ENCODE data around the gene ANK2.

The ANK2 gene

DNA sequence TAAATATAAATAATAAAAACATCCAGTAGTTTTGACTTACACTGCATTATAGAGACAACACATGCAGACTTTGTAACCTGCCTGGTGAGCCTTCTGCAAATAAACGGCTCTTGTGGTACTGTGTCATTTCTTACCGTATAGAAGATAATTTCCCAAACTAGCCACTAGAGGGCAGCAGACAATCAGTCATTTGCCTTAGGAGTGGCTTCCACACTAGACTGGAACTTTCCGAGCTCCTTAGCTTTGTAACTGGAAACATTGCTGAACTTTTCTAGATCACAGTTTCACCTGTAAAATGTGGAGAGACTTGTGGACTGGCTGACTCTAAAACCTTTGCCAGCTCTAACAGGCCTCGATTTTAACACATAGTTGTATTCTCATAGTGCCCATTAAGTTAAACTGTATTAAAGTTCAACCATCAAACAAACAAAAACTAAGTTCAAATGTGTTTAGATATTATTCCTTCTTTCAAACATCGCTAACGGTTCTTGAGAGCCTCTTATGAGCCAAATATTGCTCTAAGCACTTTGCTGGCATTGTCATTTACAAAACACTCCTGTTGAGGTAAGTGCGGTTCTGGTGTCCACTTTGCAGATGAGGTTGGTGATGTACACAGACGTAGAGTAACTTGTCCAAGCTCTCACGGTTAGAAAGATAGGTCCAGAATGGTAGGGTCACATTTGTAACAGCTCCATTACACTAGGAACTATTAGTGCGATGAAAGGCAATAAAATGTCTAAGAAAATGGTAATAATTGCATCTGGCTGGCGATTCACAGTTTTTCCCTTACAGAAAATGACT lies 345.5 kb downstream of the ANK2 start:
- peak in 2 of 3 experiments; percentile 5 to 38 for DNase-seq (ENCODE audit: low read depth in 3 of 3)

DNA sequence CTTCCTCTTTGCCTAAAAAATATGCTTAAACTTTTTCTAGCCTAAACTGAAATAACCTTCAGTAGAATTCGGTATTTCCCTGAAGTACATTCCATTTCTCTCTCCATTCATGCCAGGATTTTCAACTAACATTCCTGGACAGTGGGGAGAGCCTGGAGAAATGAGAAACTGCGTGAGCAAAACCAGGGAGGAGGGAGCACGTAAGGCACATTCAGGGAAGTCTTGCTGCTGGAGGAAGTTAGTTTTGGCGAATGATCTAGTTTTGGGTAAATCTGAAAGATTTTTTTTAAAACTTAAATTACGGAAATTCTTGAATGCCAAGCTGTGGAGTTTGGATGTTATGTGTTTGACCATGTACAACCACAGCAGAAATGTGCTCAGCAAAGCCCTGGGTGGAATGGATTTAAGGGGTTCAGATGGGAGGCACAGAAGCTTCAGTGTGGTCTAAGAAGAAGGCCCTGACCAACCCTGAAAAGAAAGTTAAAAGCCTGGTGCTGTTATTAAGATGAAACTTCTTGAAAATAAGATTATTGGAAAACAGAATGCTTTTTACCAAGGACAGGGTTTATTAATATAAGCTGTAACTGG lies 347.8 kb downstream of the ANK2 start:
- no peak for DNase-seq (ENCODE audit: low read depth in 3 of 3)

DNA sequence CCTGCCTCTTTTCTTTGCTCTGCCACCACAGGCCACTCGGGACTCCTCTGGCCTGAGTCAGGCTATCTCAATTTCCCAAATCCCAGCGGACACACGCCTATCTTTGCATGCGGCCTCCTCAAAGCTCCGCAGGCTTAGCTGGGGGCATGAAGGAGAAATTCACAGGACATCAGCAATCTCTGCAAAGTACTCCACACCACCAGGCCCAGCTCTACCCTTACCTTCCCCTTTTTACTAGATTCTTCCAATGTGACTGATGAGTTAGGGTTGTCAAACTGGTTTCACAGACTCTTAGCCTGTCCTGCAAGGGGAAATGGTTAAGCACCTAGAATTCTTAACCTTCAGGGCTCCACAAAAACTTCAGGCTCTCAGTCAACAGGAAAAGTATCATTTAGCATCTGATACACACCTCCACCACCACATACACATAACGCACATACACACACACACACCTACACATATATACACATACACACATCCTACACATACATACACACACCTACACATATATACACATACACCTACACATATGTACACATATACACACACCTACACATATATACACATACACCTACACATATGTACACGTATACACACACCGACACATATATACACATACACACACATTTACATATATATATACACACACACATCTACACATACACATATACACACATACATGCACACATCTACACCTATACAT lies 349.1 kb downstream of the ANK2 start:
- no peak for DNase-seq (ENCODE audit: low read depth in 3 of 3)

DNA sequence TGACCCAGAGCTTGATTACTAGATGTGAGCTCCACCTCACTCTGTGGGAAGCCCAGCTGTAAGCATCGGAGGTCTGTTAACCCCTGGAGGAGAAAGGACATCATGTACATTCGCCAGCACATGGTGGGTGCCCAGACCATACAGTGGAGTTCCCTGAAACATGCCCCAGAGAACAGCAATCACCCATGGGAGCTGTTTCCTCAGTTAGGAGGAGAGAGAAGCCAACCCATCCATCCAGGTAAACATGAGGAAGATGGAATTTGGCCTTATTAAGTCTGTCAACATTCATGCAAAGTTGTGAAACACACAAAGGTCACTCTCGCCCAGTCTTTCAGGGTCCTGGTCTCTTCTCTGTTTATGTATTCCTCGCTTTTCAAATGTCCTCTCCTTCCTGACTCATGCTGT lies 354.7 kb downstream of the ANK2 start:
- DNase-seq (ENCODE audit: low read depth in 3 of 3): no peak

DNA sequence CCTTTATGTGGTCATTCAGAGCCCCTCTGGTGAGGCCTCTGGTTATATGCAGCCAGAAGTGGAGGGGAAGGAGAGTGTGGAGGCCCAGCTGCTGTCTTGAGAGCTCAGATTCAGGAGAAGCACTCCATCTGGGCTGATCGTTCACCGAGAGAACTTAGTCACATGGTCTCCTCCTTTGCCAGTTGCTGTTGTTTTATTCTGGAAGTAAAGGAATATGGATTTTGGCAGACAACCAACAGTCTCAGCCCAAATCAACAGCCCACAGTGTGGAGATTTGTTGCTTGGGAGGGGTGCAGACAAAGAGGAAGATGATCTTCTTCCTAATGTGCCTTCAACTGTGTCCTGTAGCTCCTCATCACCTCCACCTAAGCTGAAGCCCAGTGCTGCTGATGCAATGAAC lies 355.4 kb downstream of the ANK2 start:
- no peak for DNase-seq (ENCODE audit: low read depth in 3 of 3)

DNA sequence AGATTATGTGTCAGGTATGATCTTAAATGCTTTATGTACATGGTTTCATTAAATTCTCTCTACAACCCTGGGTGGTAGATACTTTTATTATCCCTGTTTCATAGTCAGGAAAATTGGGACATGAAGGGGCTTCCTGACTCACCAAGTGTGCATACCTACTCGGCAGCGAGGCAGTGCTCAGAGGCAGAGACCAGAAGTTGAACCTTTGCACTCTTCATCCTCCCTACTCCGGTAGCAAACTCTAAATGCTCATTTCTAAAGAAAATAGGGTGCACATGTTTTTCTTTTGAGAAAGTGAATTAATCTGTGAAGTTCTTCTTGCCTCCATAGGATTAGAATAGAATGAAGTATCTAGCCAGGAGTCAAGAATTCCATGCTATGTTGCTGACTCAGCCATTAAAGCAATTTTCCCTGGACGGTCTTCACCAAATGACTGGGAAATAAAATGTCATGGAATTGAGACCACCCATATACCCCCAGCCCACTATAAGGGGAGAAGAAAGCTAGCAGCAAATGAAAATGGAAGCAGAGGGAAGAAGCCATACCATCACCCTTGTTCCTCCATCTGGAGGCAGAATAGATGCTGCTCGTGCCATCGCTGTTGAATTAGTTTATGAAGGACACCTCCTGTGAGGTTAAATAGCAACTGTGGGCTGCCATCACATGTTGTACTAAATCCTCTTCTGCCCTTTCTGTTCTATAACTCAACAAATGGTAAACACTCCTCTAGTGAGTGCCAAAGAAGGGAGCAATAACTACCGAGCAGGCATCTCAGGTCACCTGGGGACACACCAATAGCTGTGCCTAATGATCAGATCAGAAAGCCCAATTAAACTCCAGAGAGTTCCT lies 356.6 kb downstream of the ANK2 start:
- DNase-seq (ENCODE audit: low read depth in 3 of 3): no peak

DNA sequence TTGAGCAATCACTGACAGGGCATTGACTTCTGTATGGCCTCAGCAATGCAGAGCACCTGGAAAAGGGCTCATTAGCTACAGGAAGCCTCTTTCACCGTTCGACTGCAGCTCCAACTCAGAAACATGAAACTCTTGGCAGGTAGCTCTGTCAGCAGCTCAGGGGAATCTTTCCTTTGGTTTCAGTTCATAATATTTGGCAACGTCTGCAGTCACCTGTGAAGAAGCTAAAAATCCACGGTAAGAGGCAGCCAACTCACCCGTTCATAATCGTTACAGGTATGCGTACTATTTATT lies 357.2 kb downstream of the ANK2 start:
- no peak for DNase-seq (ENCODE audit: low read depth in 3 of 3)

DNA sequence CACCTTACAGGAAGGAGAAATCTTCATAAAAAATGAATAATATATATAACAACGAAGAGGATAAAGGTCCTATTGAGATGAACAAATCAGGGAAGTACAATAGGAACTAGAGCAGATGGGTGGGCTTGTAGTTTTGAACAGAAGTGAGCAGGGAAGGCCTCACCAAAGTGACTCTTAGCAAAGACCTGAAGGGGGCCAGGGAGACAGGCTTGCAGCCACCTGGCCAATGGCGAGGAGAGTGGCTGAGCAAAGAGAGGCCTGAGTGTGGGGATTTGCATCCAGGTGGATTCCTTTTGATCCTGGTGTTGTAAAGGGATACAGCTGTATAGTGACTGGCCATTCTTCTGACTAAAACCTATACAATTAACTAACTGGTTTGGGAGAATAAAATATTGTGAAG lies 358.0 kb downstream of the ANK2 start:
- no peak for DNase-seq (ENCODE audit: low read depth in 3 of 3)

DNA sequence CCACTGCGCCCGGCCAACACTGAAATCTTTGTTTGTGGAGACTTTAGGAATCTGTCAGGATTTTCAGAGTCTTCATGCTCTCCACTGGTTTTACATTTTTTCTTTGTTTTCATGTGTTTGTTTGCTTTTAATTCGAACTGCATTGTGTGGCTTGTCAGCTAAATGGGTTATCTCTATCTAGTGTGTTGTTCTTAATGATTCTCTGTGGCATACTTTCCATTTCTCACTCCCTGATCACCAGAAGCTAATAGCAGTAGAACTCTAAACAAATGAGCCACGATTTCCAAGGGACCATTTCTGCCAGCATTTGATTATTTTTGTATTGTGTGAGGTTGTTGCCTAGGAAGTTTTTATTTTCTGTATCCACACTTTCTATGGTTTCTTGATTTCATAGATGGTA lies 359.7 kb downstream of the ANK2 start:
- DNase-seq (ENCODE audit: low read depth in 3 of 3): no peak

DNA sequence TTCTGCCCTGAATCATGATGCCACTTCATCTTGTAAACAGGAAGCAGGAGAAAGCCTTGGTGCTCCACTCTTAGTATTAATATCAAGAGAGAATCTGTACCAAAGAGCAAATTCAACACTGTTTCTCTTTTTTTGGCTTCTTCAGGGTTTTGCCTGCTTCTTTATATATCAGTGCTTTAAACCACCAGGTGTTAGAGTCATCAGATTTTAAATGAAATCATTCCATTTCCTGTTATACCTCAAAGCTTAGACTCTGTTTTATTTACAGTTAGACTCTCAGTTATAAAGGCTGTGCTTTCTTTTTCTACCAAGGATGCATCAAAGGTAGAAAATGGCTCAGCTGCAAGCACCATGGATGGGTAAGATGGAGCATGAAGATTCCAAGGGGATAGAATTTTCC lies 361.2 kb downstream of the ANK2 start:
- DNase-seq (ENCODE audit: low read depth in 3 of 3): no peak

DNA sequence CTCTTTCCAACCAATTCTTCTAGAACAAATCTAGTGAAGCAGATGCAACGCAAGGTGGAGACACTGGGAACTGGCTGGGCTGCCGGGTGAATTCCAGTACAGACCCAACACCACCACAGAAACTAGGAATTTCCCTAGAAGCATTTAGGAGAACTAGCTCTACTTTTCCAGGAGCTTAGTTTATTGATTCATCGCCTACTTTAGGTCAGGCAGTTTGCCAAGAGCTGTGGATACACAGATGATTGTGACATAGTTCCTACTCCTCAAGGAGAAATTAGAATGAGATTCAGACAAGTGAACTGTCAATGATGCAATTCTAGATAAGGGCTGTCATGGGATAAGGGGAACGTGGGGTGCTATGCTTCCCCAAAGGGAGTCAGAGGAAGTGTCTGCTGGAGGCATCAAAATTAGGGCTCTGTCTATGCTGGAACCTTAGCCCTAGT lies 362.1 kb downstream of the ANK2 start:
- DNase-seq (ENCODE audit: low read depth in 3 of 3): no peak

DNA sequence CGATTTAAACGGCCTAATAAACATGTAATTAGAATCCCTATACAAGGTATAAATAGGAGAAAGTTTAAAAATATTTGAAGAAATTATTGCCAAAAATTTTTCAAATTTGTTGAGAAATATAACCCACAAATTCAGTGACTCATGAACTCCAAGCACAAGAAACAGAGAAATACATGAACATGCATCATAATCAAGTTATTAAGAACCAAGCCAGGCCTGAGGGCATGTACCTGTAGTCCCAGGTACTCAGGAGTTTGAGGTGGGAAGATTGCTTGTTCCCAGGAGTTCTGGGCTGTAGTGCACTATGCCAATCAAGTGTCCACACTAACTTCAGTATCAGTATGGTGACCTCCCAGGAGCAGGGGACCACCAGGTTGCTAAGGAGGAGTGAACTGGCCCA lies 370.2 kb downstream of the ANK2 start:
- DNase-seq (ENCODE audit: low read depth in 3 of 3): no peak

DNA sequence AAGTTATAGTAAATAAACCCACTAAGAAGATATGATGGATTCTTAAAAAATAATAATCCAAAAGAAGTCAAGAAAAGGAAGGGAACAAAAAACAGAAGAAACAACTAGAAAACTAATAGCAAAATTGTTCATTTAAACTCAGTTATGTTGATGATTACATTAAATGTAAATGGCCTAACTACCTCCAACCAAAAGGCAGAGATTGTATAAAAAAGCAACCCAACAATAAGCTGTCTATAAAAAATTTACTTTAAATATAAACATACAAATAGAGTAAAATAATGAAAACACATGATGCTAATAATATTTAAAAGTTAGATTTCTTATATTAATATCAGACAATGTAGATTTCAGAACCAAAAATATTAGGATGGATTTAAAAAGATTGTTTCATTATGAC lies 371.5 kb downstream of the ANK2 start:
- DNase-seq (ENCODE audit: low read depth in 3 of 3): no peak

DNA sequence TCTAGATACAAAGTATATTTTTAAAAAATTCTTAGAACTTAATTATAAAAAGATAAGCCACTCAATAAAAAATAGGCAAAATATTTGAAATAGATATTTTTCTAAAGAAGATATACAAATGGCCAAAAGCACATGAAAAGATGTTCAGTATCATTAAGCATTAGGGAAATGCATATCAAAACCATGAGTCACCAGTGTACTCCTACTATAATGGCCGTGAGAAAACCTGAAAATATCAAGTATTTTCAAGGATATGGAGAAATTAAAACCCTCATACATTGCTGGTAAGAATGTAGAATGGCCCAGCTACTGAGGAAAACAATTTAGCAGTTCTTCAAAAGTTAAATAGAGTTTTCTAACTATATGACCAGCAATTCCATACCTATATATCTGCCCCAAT lies 374.2 kb downstream of the ANK2 start:
- no peak for DNase-seq (ENCODE audit: low read depth in 3 of 3)

DNA sequence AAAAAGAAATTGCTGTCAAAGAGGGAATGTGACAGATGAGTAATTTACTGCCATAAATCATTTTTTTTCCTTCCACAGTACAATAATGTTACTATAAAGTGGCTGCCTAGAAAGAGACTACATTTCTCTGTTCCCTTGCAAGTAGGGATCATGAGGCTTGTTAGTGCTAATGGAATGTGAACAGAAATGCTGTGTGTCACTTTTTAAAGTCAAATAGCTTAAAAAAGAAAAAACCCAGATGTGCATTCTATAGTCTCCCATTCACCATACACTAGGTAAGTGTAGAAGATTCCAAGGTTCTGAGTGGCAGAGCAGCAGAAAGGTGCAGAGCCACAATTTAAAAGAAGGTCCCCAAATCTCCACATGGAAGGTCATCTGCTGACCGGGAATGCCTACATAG lies 383.7 kb downstream of the ANK2 start:
- DNase-seq (ENCODE audit: low read depth in 3 of 3): no peak
